IPS DF 6.9 (cell line): ENCODE data around the gene TNNT3.
"Not testable (repeated sequence)": the region's sequence is repeated elsewhere in the genome, so short reads cannot be mapped to it uniquely, and the experiment has no call there.

Experiments used
- DNase-seq: peaks from one replicate; pipeline ENCODE4 v3.0.0-alpha.2; 2013; ENCODE audit warnings: low read depth, low spot score
- H3K27ac ChIP-seq: one replicate; pipeline ENCODE4 v1.5.1; 2013; ENCODE audit warnings: low read length, control low read depth
- H3K27me3 ChIP-seq: 2 replicates; pipeline ENCODE4 v1.6.1; 2013; ENCODE audit warnings: mild to moderate bottlenecking, low read length; ENCODE audit not compliant: control insufficient read depth, insufficient read depth
- H3K36me3 ChIP-seq: 2 replicates; pipeline ENCODE4 v1.6.1; 2013; ENCODE audit warnings: low read length; ENCODE audit not compliant: control insufficient read depth, insufficient read depth
- H3K4me1 ChIP-seq: 2 replicates; pipeline ENCODE4 v1.6.1; 2013; ENCODE audit warnings: low read length; ENCODE audit not compliant: control insufficient read depth, insufficient read depth
- H3K4me3 ChIP-seq: 2 replicates; pipeline ENCODE4 v1.5.1; 2013; ENCODE audit warnings: mild to moderate bottlenecking, low read length
- H3K9me3 ChIP-seq: 2 replicates; pipeline ENCODE4 v1.6.1; 2013; ENCODE audit warnings: low read length, inconsistent platforms; ENCODE audit not compliant: control insufficient read depth, insufficient read depth
- WGBS: extraction: QIAGEN DNeasy Blood & Tissue Kit; methylation state at CpG from one replicate; pipeline ENCODE4 v1.1.7; 2013; ENCODE audit warnings: mixed read lengths, missing lambda C conversion rate; ENCODE audit not compliant: insufficient read length, insufficient coverage; 5-methylcytosine and 5-hydroxymethylcytosine counted together

The TNNT3 gene

DNA sequence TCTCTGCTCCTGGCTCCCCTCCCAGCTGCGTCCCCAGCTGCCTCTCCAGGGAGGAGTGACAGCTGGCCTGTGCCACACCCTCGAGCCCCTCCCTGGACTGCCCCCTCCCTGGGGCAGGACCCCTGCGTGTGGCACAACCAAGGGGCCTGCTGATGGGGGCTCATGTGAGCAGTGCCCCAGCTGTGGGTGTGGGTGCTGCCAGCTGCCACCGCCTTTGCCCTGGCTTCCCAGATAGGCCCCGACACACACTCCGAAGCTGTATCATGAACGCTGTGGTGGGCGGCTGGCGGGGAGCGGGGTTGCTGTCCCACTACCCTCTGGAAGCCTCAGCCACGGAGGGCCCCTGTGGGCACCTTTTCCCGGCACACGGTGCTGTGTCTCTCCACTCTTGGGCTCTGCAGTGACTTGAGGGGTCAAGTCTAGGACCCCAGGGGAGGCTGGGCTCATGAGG, 43.6 kb upstream of the TNNT3 start:
- H3K4me1 ChIP-seq, DNase-seq: not testable (repeated sequence)
- WGBS: no CpG with 5 or more reads among the region's 13 CpGs

DNA sequence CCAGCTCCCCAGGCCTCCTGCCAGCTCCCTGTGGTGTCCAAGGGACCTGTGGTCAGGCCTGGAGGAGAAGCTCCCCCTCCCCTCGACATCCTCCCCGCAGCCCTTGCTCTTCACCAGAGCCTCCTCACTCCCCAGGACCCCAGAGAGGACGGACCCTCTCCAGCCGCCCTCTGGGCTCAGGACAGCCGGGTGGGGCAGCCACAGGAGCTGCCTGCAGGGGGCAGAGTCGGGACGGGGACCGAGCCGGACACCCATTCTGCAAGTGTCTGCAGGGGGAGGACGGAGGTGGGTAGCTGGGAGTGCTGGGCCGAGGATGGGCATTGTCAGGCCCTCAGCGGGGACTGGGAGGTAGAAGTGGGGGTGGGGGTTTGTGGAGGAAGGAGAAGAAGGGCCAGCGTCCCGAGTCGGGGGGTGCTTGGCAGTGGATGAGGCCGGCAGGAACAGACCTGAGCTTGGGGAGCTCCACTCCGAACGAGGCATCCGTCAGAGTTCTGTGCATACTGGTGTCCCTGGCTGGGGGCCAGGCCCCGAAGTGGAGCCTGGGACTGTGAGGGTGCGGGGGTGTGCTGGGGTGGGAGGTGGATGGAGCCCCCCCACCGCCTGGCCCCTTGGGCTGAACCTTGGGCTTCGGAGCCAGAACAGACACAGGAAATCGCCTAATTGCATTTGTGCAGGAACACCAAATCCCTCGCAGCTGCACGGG, 43.0 kb upstream of the TNNT3 start:
- no peaks in the 10 kb centered on the region; the same call in 1 of the 2 replicates for H3K36me3 ChIP-seq
- no peaks in the 10 kb centered on the region for H3K9me3 ChIP-seq
- H3K27me3 ChIP-seq: no peaks in the 10 kb centered on the region
- no peak for DNase-seq
- no peaks in the 10 kb centered on the region for H3K4me1 ChIP-seq
- no peak overlapping the region for H3K27ac ChIP-seq
- H3K4me3 ChIP-seq: no peak overlapping the region
- WGBS: no CpG with 5 or more reads among the region's 26 CpGs

More for the DNA sequence above, 43.6 kb upstream of the TNNT3 start:
- H3K4me3 ChIP-seq, H3K27me3 ChIP-seq, H3K36me3 ChIP-seq, H3K27ac ChIP-seq, H3K9me3 ChIP-seq: not testable (repeated sequence)

DNA sequence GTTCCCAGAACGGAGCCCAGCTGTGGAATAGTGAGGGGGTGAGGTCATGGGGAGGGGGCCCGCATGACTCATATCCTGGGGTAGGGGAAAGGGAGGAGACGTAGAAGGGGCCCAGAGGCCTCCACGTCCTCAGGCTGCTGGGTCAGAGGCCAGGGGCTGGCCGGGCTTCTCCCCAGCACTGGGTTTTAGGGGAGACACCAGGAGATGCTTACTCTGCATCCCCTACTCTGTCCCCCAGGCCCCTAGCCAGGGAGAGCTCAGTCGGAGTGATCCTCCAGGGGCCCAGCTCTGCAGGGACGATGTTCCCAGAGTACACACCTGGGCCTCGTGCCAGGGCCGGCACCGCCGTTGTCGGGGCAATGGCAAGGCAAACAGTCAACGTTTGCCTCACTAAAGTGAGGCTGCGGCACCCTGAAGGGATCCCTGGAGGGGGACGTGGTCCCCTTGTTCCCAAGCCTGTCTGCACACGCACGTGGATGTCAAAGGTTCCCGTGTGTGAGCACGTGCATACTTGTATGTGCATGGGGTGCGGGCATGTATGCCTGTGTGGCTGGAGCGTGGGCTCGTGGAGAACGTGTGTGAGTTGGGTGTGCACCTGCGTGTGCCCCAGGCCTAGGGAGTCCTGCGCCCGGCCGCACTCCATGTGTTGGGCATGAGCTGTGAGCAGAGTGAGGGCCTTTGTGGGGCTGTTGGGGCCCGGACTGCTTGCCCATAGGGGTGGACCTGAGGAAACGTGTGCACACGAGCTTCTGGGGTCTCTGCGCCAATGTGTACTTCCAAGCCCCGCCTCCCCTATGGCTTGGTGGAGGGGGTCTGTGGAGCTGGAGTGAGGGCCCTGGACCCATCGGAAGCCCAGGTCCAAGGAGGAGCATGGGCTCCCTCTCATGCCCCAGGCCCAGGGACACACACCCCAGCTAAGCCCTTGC, 42.0 kb upstream of the TNNT3 start:
- Histone ChIP-seq H3K4me1 (no peaks in the 10 kb centered on the region), H3K27ac (no peak overlapping the region), H3K4me3 (no peak overlapping the region), H3K9me3 (no peaks in the 10 kb centered on the region), H3K36me3 (no peaks in the 10 kb centered on the region; the same call in 1 of the 2 replicates), H3K27me3 (no peaks in the 10 kb centered on the region)
- no peak for DNase-seq
- WGBS: no CpG with 5 or more reads among the region's 33 CpGs

DNA sequence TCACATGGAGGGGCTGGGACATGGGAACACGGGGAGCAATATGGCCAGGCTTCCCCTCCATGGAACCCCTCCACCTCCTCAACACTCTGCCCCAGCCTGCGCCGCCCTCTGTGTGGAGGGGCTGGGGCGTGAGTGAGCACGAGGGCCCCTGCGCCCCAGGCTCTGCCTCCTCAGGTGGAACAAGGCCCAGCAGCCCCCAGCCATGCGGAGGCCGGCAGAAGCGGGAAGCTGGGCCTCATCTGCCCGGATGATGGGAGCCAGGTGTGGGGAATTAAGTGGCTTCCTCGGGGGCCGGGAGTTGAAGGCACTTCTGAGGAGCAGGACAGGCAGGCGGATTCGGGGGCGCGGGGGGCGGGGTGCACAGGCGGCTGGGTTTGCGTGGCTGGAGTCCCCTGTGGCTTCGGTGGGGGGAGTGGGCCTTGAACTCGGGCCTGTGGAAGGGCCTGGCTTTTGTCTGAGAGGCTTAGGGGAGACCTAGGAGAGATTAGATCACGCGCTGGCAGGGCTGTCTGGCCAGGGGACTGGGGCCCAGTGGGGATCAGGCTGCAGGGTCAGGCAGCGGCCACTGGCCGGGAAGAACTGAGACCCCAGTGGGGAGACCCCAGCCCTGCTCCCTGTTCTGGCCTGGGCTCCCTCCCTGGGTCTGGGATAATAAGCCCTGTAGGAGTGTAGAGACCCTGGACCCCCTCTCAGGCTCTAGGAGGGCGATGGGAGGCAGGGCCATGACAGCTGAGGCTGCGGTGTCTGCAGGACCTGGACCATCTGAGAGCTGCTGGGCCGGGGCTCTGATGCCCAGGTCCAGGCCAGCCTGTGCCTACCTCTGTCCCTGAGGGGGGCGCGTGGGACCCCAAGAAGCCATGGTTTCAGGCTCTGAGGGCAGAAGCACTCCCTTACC, 41.1 kb upstream of the TNNT3 start:
- H3K36me3 ChIP-seq: no peaks in the 10 kb centered on the region; the same call in 1 of the 2 replicates
- WGBS: no CpG with 5 or more reads among the region's 30 CpGs
- no peaks in the 10 kb centered on the region for H3K27me3 ChIP-seq
- no peaks in the 10 kb centered on the region for H3K4me1 ChIP-seq
- no peak overlapping the region for H3K27ac ChIP-seq
- H3K9me3 ChIP-seq: no peaks in the 10 kb centered on the region
- no peak overlapping the region for H3K4me3 ChIP-seq
- DNase-seq: no peak

DNA sequence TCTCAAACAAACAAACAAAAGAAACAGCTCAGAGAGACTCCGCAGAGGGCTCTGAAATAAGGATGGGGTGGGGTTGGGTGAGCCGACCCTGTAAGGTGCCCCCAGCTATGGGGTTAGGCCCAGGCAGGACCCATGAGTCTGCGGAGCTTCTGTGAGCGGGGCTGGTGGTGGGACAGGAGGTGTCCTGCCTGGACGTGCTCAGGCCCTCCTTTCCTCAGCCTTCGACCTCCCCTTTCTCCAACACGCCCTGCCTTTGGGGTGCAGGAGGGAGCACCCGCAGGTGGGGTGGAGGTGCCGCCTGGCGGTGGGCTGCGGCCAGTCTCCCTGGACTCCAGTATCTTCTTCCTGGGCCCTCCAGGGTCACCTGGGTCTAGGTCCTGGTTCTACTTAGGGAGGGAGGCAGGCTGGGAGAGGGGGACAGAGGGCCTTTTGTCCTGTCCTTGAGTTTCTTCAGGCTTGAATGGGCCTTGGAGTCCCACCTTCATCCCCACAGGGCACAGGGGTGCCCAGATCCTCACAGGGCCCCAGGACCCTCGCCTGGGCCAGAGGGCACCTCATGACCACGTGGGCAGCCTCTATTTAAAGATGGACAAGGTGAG, 40.1 kb upstream of the TNNT3 start:
- no peaks in the 10 kb centered on the region for H3K4me1 ChIP-seq

DNA sequence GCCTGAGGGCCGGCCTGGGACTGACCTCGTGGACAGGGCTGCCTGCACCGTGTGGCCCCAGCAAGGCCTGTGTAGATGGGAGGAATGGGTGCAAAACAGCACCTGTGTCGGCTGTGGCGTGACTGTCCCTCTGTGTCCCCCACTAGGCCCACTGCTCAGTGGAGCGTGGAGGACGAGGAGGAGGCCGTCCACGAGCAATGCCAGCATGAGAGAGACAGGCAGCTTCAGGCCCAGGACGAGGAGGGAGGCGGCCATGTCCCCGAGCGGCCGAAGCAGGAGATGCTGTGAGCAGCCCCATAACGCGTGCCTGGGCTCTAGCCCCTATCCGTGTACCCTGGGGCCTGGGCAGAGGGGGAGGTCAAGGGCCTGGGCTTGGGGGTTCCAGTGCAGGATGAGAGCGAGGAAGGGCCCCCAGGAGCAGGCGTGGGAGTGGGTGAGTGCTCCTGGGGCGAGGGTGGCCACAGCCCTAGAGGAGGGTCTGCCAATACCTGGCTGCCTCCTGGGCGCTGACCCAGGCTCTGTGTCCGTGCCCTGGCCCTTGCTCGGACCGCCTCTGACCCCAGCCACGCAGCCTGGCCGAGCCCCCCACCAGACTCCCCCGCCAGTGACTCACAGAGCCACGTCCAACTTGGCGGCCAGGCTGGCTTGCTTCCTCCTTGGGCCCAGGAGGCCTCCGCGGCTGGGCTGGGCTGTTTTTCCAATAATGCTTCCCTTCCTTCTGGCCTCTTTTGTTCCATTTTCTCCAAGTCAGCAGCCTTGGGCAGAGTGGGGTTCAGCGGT, 39.4 kb upstream of the TNNT3 start:
- Histone ChIP-seq H3K36me3 (no peaks in the 10 kb centered on the region; the same call in 1 of the 2 replicates), H3K27me3 (no peaks in the 10 kb centered on the region), H3K9me3 (no peaks in the 10 kb centered on the region), H3K4me3 (no peak overlapping the region), H3K27ac (no peak overlapping the region), H3K4me1 (no peaks in the 10 kb centered on the region)
- no CpG with 5 or more reads among the region's 32 CpGs for WGBS
- DNase-seq: no peak

More for the DNA sequence above, 40.1 kb upstream of the TNNT3 start:
- no CpG with 5 or more reads among the region's 13 CpGs for WGBS
- H3K27ac ChIP-seq: no peak overlapping the region
- no peak for DNase-seq
- H3K9me3 ChIP-seq: no peaks in the 10 kb centered on the region
- no peaks in the 10 kb centered on the region for H3K27me3 ChIP-seq
- H3K36me3 ChIP-seq: no peaks in the 10 kb centered on the region; the same call in 1 of the 2 replicates
- no peak overlapping the region for H3K4me3 ChIP-seq

DNA sequence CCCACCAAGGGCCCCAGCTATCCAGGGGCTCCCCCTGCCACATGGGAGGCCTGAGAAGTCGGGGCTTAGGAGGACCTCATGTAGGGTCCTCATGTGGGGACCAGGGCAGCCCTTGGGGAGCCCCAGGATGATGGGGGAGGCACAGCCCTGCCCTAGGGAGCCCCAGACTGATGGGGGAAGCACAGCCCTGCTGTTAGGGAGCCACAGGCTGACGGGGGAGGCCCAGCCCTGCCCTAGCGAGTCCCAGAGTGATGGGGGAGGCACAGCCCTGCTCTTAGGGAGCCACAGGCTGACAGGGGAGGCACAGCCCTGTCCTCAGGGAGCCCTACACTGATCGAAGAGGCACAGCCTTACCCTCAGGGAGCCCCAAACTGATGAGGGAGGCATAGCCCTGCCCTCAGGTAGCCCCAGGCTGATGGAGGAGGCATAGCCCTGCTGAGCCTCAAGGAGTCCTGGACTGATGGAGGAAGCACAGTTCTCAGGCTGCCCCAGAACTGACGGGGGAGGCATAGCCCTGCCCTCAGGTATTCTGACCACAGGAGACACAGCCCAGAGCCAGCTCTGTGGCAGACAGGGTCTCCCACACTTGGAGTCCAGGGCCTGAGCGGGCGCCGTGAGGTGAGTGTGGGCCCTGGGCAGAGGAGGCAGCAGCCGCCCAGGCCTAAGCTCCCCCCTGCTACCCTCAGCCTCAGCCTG, 38.6 kb upstream of the TNNT3 start:
- WGBS: no CpG with 5 or more reads among the region's 9 CpGs
- DNase-seq: no peak
- no peaks in the 10 kb centered on the region for H3K36me3 ChIP-seq
- H3K4me1 ChIP-seq: no peaks in the 10 kb centered on the region
- no peaks in the 10 kb centered on the region for H3K27me3 ChIP-seq
- H3K4me3 ChIP-seq: no peak overlapping the region
- H3K27ac ChIP-seq: no peak overlapping the region
- H3K9me3 ChIP-seq: no peaks in the 10 kb centered on the region

DNA sequence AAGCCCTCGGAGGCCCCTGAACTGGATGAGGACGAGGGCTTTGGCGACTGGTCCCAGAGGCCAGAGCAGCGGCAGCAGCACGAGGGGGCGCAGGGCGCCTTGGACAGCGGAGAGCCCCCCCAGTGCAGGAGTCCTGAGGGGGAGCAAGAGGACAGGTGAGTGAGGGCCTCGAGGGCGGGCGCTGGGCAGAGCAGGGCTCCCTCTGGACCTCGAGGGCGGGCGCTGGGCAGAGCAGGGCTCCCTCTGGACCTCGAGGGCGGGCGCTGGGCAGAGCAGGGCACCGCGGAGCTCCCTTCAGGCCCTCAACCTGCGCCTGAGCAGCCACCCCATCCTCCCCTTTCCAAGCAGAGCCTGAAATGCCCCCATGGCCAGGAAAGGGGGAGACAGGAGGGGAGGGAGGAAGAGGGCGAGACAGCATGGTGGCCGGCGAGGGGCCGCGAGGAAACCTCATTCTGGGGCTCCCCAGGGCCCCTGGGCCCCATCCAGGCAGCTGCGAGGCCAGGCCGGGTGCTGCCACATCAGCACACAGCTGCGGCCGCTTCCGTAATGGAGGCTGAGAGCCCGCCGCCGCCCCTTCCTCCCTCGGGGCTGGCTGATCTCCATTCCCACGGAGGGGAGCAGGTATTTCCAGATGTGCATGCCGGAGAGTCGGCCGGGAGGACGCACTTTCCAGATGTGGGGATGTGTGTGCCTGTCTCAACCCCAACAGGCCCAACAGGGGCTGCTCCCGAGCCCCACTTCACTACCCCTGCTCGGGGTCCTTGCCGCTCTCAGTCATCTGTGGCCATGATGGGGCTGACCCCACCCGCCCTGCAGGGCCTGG, 37.9 kb upstream of the TNNT3 start:
- no peak overlapping the region for H3K4me3 ChIP-seq
- H3K36me3 ChIP-seq: no peaks in the 10 kb centered on the region
- H3K27me3 ChIP-seq: no peaks in the 10 kb centered on the region
- no peak for DNase-seq
- H3K4me1 ChIP-seq: no peaks in the 10 kb centered on the region
- no peaks in the 10 kb centered on the region for H3K9me3 ChIP-seq
- WGBS: no CpG with 5 or more reads among the region's 43 CpGs
- no peak overlapping the region for H3K27ac ChIP-seq
